ENCODE data around the gene GRPEL2. TPM values are rescaled to one million over a fixed set of nuclear protein-coding genes. Genes with fewer than 3 reads are reported as not detected.

The GRPEL2 gene
- polyA plus RNA-seq, 3 donors: 1.9 to 2.7 (median 2.0) TPM

DNA sequence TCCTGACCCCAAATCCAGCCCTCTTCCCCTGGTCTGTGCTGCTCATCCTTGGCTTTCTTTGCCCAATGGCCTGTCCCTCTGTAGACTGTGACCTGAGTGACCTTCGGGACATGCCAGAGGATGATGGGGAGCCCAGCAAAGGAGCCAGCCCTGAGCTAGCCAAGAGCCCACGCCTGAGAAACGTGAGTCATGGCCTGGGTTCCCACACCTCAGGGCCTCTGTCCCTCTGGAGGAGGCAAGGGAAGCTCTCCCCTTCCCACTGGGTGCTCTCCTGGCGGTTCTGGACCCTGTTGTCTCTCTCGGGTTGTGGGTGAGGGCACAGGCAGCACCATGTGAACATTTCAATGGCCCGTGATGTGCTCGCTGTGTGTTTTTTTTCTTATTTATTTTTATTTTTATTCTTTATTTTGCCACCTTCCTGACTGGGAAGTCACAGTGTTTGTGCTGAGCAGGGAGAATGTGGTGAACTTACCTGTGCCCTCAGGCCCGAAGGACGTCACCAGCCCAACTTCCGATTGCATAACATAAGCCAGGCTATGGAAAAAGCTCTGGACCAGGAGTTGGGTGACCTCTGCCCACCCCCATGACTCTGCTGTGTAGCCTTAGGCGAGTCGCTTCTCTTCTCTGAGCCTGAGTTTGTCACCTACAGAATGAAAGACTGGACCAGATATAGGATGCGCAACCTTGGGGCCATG lies 44.1 kb upstream of the GRPEL2 start:
- Histone ChIP-seq H3K36me3 (replicated peaks in 1 of 2; ENCODE audit: control insufficient read depth in 1 of 2, insufficient read depth in 2 of 2, low read length in 2 of 2) (no peaks in the 10 kb centered on the region), H3K4me2 (replicated peaks; ENCODE audit: extremely low read depth, low read length, poor library complexity, severe bottlenecking) (no peak overlapping the region), H2AFZ (ENCODE audit: insufficient read depth, low read depth, low read length, poor library complexity, severe bottlenecking) (no peak overlapping the region), H3K27me3 (ENCODE audit: control insufficient read depth in 2 of 2, insufficient read depth in 2 of 2, low read length in 2 of 2) (peaks cover 0 to 6% of the 10 kb centered on the region in 2 donors), H3K9me3 (replicated peaks in 1 of 2; ENCODE audit: control insufficient read depth in 1 of 2, insufficient read depth in 1 of 2, low read length in 2 of 2) (no peaks in the 10 kb centered on the region), H3K4me1 (ENCODE audit: control insufficient read depth in 1 of 2, insufficient read depth in 2 of 2, low read length in 2 of 2) (peaks cover 7% of the 10 kb centered on the region in 2 donors), H3K79me2 (ENCODE audit: insufficient read depth, low read length) (no peaks in the 10 kb centered on the region), H3K27ac (ENCODE audit: low read depth in 1 of 2, low read length in 2 of 2) (no peak overlapping the region), H3K4me3 (replicated peaks in 1 of 3; ENCODE audit: low read depth in 2 of 3, low read length in 3 of 3) (no peak overlapping the region), H3K9ac (ENCODE audit: insufficient read depth, low read length, poor library complexity, severe bottlenecking) (no peak overlapping the region), H4K20me1 (ENCODE audit: insufficient read depth, low read length) (no peaks in the 10 kb centered on the region)
- no peaks in the 10 kb centered on the region for H3K36me3 Mint-ChIP-seq
- intact Hi-C loops (cut with micrococcal nuclease): no loop called here
- H3K27me3 Mint-ChIP-seq (ENCODE audit: low read depth in 3 of 3): peaks cover 7 to 19% (median 12%) of the 10 kb centered on the region in 3 donors
- DNase-seq: no peak
- no peak overlapping the region for H3K27ac Mint-ChIP-seq
- TF ChIP-seq, protein P1, sequence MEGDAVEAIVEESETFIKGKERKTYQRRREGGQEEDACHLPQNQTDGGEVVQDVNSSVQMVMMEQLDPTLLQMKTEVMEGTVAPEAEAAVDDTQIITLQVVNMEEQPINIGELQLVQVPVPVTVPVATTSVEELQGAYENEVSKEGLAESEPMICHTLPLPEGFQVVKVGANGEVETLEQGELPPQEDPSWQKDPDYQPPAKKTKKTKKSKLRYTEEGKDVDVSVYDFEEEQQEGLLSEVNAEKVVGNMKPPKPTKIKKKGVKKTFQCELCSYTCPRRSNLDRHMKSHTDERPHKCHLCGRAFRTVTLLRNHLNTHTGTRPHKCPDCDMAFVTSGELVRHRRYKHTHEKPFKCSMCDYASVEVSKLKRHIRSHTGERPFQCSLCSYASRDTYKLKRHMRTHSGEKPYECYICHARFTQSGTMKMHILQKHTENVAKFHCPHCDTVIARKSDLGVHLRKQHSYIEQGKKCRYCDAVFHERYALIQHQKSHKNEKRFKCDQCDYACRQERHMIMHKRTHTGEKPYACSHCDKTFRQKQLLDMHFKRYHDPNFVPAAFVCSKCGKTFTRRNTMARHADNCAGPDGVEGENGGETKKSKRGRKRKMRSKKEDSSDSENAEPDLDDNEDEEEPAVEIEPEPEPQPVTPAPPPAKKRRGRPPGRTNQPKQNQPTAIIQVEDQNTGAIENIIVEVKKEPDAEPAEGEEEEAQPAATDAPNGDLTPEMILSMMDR (IDR thresholded peaks at IDR 0.05): no peak
- WGBS (ENCODE audit: insufficient coverage): 94% methylated on average over 6 of the region's 13 CpGs
- no peaks in the 10 kb centered on the region for H3K9me3 Mint-ChIP-seq
- peaks cover 18% of the 10 kb centered on the region for H3K4me1 Mint-ChIP-seq
- no peak overlapping the region for H3K4me3 Mint-ChIP-seq

DNA sequence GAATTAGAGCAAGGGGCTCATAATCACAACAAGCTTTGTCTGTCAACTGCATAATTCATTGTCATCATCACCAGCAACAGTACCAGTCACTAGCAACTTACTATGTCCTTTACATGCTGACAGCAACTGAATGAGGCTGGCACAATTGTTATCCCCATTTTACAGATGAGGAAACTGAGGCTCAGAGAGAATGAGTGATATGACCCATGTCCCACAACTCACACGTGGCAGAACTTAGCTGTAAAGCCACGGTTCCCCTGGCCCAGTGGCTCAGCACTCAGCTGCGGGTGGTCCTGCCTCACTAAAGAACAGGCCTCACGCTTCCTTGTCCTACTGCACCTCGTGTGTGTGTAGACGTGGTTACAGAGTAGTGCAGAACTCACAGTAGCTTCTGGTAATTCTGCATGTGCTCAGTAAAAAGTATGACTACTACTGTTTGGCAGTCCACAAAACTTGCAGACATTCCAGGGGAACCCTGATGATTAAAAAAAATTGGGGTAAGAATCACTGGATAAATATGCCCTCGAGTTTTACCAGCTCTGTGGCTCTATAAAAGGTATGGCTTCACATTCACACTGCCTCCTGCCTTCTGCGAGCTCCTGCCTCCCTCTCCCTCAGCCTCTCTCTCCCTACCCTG lies 43.4 kb upstream of the GRPEL2 start:
- H3K9me3 ChIP-seq (replicated peaks in 1 of 2; ENCODE audit: control insufficient read depth in 1 of 2, insufficient read depth in 1 of 2, low read length in 2 of 2): no peaks in the 10 kb centered on the region
- 75% methylated on average over 8 of the region's 8 CpGs for WGBS (ENCODE audit: insufficient coverage)

More for the DNA sequence above, 43.4 kb upstream of the GRPEL2 start:
- H3K27me3 ChIP-seq (ENCODE audit: control insufficient read depth in 2 of 2, insufficient read depth in 2 of 2, low read length in 2 of 2): peaks cover 0 to 6% of the 10 kb centered on the region in 2 donors
- H2AFZ ChIP-seq (ENCODE audit: insufficient read depth, low read depth, low read length, poor library complexity, severe bottlenecking): no peak overlapping the region
- Mint-ChIP-seq H3K4me1 (peaks cover 18% of the 10 kb centered on the region), H3K36me3 (no peaks in the 10 kb centered on the region), H3K27me3 (ENCODE audit: low read depth in 3 of 3) (peaks cover 7 to 19% (median 10%) of the 10 kb centered on the region in 3 donors), H3K4me3 (no peak overlapping the region), H3K9me3 (no peaks in the 10 kb centered on the region), H3K27ac (no peak overlapping the region)
- no peaks in the 10 kb centered on the region for H3K36me3 ChIP-seq (replicated peaks in 1 of 2; ENCODE audit: control insufficient read depth in 1 of 2, insufficient read depth in 2 of 2, low read length in 2 of 2)
- no peak for DNase-seq
- no peak overlapping the region for H3K4me2 ChIP-seq (replicated peaks; ENCODE audit: extremely low read depth, low read length, poor library complexity, severe bottlenecking)
- no peaks in the 10 kb centered on the region for H3K79me2 ChIP-seq (ENCODE audit: insufficient read depth, low read length)
- H4K20me1 ChIP-seq (ENCODE audit: insufficient read depth, low read length): no peaks in the 10 kb centered on the region
- no peak overlapping the region for H3K27ac ChIP-seq (ENCODE audit: low read depth in 1 of 2, low read length in 2 of 2)
- intact Hi-C loops (cut with micrococcal nuclease): no loop called here
- H3K4me1 ChIP-seq (ENCODE audit: control insufficient read depth in 1 of 2, insufficient read depth in 2 of 2, low read length in 2 of 2): peaks cover 7% of the 10 kb centered on the region in 2 donors
- TF ChIP-seq, protein P1 (IDR thresholded peaks at IDR 0.05): no peak
- H3K9ac ChIP-seq (ENCODE audit: insufficient read depth, low read length, poor library complexity, severe bottlenecking): no peak overlapping the region
- no peak overlapping the region for H3K4me3 ChIP-seq (replicated peaks in 1 of 3; ENCODE audit: low read depth in 2 of 3, low read length in 3 of 3)
